GM19099 (cell line): ENCODE measurements around the gene FAR1.

Experiments used
- POLR2A ChIP-seq: IDR thresholded peaks from 3 replicates; pipeline ENCODE4 v1.6.1; 2011; ENCODE audit warnings: low read depth; ENCODE audit not compliant: insufficient read length; ENCODE audit errors: extremely low read depth

The FAR1 gene

GRCh38 chr11:13667245-13667644 lies 1.2 kb upstream of the FAR1 start:
- peak; percentile 40 for TF ChIP-seq POLR2A

DNA sequence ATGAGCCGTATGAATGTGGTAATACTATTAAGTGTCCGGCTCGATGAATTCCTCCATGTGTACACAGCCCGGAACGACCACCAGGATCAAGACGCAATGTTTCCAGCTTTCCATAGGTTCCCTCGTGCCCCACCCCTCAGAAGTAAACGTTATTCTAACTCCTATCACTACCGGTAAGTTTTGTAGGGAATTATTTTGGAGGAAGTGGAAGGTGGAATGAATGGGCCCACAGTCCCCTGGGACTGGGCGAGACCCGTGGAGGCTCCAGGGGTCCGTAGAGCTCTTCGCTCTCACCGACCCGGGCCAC lies 720 bp upstream of the FAR1 start:
- TF ChIP-seq POLR2A = no peak

GRCh38 chr11:13668957-13669521 lies 571 bp downstream of the FAR1 start:
- TF ChIP-seq POLR2A = peak; percentile 26

DNA sequence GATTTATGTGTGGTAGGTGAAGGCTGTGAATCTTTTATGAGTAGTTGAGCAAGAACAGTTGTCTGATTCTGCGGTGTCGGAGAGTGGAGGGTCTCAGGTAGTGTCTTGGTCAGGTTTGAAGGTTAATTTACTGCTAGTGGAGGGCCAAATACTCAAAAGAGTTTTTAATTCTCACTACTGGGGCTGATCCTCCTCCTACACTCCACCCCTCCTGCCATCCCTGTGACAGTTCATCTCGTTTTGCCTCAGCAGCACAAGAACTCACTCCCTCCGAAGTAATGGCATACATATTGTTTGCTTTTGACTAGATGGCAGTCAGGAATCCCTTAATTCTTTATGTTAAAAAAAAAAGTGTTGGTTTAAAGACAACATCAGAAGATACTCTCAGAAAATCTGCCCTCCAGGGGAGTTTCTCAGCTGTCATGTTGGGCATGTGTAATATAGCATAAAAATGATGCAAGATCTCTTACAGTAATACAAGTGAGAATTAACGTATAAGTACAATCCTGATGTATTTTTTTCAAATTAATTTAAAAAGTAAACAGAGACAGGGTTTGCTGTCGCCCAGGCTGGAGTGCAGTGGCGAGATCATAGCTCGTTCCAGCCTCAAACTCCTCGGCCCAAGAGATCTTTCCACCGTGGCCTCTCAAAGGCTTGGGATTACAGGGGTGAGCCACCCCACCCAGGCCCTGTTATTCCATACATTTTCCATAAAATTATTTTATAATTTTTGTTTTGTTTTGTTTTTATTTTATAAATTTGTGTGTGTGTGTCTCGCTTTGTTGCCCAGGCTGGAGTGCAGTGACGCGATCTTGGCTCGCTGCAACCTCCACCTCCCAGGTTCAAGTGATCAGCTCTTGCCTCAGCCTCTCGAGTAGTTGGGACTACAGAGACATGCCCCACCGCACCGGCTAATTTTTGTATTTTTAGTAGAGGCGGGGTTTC lies 1.3 kb downstream of the FAR1 start:
- TF ChIP-seq POLR2A = no peak

DNA sequence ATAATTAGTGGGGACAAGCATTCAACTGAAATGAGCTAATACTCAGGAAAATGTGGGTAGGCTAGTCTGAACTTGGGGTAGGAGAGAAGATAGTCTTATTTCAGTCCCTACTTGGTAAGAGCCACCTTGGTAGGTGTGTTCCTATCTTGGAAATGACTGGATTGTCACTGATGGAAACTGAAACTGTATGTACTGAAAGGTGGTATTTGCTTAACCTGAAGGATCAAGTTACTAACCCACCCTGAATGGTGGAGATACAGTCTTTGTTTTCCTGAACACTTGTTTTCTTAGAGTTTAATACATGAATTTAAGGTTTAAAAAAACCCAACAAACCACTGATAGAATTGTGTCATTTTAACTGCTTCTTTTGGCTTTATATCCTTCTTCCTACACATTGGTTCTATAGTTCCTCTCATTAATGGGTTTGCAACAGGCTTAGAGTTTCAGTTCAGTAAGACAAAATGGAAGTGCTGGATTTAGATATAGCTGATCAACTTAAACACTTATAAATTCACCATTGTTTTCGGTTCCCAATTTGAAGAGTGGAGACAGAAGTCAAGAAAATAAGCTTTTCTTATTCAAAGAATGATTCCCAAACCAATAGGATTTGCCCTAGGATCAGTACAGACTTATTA lies 4.2 kb downstream of the FAR1 start:
- no peak for TF ChIP-seq POLR2A

- TF ChIP-seq POLR2A = no peak
These were observed 6.5 kb downstream of the FAR1 start for GRCh38 chr11:13674799-13675509.

- no peak for TF ChIP-seq POLR2A
These were observed 8.1 kb downstream of the FAR1 start for GRCh38 chr11:13676576-13676975.

DNA sequence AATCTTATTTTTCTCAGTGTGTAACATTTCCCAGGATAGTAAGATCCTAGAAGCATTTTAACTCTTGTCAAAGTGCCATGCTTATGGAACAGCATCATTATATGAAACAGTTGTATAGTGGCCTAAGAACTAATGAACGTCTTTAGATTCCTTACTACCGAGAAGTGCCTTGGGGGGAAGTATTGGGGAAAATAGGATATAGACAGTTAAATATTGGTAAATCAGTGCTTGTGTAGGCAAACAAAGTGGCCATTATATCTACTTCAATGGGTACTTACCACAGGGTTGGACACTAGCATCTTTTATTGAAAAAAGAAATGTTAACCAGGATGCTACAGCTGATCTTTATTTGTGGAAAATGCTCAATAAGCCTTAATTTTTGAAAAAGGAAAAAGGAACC lies 11.3 kb downstream of the FAR1 start:
- no peak for TF ChIP-seq POLR2A

- TF ChIP-seq POLR2A = no peak
These were observed 12.2 kb downstream of the FAR1 start for GRCh38 chr11:13680501-13681264.

- TF ChIP-seq POLR2A = no peak
These were observed 13.0 kb downstream of the FAR1 start for GRCh38 chr11:13681446-13681845.

- TF ChIP-seq POLR2A = no peak
These were observed 13.7 kb downstream of the FAR1 start for GRCh38 chr11:13682212-13682611.

DNA sequence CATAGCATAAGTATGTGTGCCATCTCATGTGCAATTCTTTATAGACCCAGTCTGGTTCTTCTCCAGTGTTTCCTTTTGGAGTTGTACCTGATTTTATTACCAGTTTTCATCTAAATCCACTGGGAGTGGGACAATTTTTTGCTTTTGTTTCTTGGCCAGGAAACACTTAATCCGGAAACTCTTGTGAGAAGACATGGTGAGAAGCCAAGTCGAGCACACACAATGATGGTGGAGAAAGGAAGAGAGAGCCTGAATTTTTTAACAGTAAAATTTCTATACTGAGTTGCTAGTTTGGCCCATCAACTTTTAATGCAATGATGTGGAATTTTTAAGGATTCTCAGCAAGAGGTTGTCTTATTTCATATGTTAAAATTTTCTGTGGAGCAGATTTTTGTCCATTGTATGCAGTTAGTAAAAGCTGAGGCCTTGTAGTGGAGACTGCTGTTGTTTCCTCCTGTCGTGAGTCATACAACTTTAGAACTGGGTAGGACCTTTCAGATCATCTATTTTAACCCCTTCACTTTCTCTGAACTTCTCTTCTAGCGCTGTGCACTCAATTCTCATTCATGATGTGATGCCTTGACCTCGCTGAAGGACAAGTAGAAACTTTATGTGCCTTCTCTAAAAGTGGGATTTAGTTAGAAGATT lies 17.1 kb downstream of the FAR1 start:
- TF ChIP-seq POLR2A = no peak

- no peak for TF ChIP-seq POLR2A
These were observed 18.3 kb downstream of the FAR1 start for GRCh38 chr11:13686776-13687175.

DNA sequence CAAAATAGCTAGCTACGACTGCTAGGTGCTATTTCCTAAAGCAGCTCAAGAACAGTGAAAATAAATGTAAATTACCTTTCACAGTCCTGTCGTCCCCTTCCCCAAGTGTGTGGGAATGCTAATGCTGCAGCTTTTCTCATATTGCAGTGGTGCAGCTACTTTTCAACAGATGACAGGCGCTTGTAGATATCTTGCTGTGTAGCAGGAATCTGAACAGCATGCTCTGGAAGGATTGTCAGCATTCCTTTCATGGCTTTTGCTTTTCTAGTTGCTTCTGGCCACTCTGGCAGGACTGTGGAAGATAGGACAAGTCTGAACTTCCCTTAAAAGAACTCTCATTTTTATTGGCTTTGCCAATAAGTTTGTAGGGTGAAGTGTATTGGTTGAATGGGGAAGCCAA lies 18.8 kb downstream of the FAR1 start:
- no peak for TF ChIP-seq POLR2A
